GM12872 (cell line): ENCODE results near the gene PAQR6.

Experiments used
- CTCF ChIP-seq: IDR thresholded peaks from 3 replicates; pipeline ENCODE4 v1.5.1; 2011; ENCODE audit warnings: low read depth, mild to moderate bottlenecking, low read length, moderate library complexity; ENCODE audit not compliant: insufficient read depth

PAQR6 gene

GRCh38 chr1:156229809-156230472 is 17.9 kb downstream of the PAQR6 start:
- TF ChIP-seq CTCF, result no peak

GRCh38 chr1:156228501-156228900 is 19.4 kb downstream of the PAQR6 start:
- TF ChIP-seq CTCF, result no peak

GRCh38 chr1:156226782-156227181 is 21.1 kb downstream of the PAQR6 start:
- TF ChIP-seq CTCF, result no peak

- TF ChIP-seq CTCF, result no peak
Measured at GRCh38 chr1:156226116-156226538, 21.7 kb downstream of the PAQR6 start.

- no peak for TF ChIP-seq CTCF
Measured at GRCh38 chr1:156225677-156226014, 22.2 kb downstream of the PAQR6 start.

GRCh38 chr1:156221986-156222692 is 25.7 kb downstream of the PAQR6 start:
- no peak for TF ChIP-seq CTCF

GRCh38 chr1:156220226-156220625 is 27.6 kb downstream of the PAQR6 start:
- TF ChIP-seq CTCF, result no peak
